NCI-H69 (cell line): ENCODE data around the gene PDC.
A peak's percentile ranks its signal among the peaks of the same experiment; 100 is the strongest.
"Not testable (repeated sequence)": the region's sequence is repeated elsewhere in the genome, so short reads cannot be mapped to it uniquely, and the experiment has no call there.

Experiments used
- DNase-seq: peaks from one replicate; lab custom pipeline; 2025; lab: John Stamatoyannopoulos, UW

The PDC gene

DNA sequence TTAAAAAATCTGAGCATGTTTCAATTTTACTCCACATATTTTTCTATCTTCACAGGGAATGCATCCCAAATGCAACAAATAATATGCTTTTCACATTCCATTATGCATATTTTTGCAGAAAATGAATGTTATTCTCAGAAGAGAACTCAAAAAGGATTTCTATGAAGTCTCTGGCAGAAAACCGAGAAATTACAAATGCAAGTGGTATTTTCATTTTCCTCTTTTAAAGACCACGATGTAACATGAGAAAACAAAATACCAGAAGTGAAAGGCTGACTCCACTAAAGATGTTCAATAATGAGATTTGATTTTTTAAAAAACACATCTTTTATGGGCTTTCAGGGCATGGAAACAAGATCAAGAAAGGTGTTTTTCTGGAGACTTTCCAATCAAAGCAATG, 5.0 kb upstream of the PDC start:
- DNase-seq = no peak

- not testable (repeated sequence) for DNase-seq
These were observed 4.6 kb upstream of the PDC start for GRCh38 chr1:186465491-186465890.

- DNase-seq = no peak
These were observed 3.0 kb upstream of the PDC start for GRCh38 chr1:186463926-186464325.

- DNase-seq = no peak
These were observed 2.6 kb upstream of the PDC start for GRCh38 chr1:186463511-186463910.

- DNase-seq = not testable (repeated sequence)
These were observed 1.8 kb downstream of the PDC start for GRCh38 chr1:186459161-186459560.

- no peak for DNase-seq
These were observed 4.1 kb downstream of the PDC start for GRCh38 chr1:186456729-186457255.

DNA sequence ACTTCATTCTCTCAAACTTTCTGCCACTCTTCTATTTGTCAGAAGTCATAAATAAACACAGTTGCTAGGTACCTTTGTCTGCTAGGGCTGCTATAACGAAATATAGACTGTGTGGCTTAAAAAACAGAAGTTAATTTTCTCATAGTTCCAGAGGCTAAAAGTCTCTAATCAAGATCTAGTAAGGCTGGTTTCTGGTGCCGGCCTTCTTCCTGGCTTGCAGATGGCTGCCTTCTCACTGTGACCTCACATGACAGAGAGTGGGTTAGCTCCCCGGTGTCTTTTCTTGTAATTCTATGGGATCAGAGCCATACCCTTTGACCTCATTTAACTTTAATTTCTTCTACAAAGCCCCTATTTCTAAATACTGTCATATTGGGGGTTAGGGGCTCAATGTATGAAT, 5.9 kb downstream of the PDC start:
- no peak for DNase-seq

DNA sequence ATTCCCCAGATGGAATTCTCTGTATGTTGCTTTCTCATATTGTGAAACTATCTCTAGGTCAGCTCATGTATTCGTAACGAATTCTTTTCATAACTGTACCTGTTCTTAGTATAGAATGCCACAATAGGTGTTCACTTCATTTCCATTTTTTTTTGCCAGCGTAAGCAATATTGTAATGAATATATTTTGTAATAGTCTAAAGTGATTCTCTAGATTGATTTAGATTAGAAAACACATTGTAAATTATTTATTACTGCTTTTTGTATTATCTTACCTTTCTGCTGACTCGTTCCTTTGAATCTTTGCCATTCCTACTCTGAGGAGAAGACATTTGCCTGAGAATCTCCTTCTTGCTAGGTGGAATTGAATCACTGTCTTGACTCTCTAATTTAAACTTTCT, 14.8 kb downstream of the PDC start:
- no peak for DNase-seq

DNA sequence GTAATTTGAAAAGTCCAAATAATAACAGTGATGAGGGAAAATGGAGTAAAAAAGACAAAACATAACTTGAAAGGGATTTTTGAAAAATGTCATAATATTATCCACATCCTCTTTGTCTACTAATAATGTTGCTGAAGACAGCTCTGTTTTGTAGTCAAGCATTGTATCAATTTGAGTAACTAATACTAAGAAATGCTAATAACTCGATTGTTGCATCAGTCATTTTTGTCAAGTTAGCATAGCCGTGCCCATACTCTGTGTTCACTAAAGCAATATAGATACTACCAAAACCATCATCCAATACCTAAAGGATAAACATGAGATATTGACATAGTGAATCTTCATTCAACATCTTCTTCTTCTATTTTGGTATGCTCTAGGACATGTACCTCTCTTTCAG, 17.3 kb downstream of the PDC start:
- DNase-seq = no peak

- DNase-seq = peak; percentile 40
These were observed 18.1 kb downstream of the PDC start for GRCh38 chr1:186442651-186443375.

- DNase-seq = peak; percentile 64
These were observed 20.3 kb downstream of the PDC start for GRCh38 chr1:186440584-186440983.

DNA sequence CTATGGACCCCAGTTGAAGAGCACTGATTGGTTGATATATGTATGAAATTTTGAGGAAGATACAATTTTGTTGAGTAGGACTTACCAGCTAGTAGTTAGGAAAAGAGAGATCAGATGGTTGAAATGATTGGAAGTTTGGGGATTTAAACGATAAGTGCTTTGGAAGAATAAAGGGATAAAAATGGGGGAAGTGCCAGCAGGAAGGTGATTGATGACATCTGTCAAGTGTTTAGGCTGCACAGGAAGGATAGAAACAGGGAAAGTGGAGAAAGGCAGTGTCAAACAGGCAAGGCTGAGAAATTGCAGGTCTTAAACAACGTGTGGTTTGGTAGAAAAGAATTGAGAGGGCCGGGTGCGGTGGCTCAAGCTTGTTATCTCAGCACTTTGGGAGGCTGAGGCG, 22.3 kb downstream of the PDC start:
- DNase-seq = no peak

DNA sequence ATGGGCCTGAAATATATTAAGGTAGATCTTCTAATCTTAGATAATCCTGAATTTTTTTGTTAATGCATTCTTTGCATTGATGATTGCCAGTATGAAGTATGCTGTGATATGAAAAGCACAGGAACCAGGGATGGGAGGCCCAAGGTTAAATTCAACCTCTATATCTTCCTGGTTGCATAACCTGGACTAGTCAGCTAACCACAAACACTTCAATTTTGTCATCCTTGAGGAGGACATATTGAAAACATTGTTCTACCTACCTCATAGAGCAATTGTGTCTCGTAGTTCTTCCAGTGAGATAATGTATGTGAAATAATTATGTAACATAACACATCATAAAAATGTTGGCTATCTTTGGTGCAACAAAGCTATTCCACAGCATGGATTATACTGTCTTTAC, 25.6 kb downstream of the PDC start:
- DNase-seq = no peak

DNA sequence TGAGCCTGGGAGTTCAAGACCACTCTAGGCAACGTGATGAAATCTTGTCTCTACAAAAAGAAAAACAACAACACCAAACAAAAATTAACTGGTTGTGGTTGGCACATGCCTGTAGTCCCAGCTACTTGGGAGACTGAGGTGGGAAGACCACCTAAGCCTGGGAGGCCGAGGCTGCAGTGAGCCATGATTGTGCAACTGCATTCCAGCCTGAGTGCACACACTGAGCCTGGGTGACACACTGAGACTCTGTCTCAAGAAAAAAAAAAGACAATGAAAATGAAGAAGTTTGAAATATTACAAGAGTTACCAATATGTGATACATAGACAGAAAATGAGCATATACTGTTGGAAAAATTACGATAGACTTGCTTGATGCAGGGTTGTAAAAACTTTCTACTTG, 31.9 kb downstream of the PDC start:
- no peak for DNase-seq

GRCh38 chr1:186426118-186426517, 34.8 kb downstream of the PDC start:
- DNase-seq = no peak

DNA sequence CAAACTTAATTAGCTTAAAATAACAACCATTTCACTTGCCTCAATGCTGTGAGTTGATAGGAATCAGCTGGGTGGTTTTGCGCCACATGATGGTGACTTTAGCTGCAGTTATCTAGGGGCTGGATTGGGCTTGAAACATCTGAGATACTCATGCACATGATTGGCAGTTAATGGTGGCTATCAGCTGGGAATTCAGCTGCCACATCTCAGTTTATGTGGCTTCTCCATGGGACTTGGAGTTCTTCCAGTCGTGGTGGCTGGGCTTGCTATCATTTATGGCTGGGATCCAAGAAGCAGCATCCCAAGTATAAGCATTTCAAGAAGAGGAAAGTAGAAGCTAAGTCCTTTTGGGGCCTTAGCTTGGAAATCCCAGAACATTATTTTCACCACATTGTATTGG, 36.4 kb downstream of the PDC start:
- peak; percentile 17 for DNase-seq

- DNase-seq = no peak
These were observed 39.5 kb downstream of the PDC start for GRCh38 chr1:186421446-186421845.

- DNase-seq = no peak
These were observed 40.0 kb downstream of the PDC start for GRCh38 chr1:186420923-186421322.

DNA sequence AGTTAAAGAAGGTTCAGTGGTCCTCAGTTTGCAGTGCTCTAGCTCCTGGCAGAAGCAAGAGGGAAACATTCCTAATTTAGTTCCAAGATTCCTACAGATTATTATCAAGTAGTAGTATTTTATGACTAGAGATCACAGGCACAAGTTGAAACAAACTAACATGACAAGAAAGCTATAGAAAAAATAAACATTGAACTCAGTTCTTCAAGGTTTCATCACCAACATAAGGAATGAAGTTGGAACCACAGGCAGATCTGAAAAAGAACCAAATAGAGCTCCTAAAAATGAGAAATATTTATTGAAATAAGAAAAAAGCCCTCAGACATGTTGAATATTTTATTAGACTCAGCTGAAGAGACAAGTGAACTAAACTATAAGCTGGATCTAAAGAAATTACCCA, 40.6 kb downstream of the PDC start:
- DNase-seq = no peak

GRCh38 chr1:186418503-186418902, 42.4 kb downstream of the PDC start:
- no peak for DNase-seq

DNA sequence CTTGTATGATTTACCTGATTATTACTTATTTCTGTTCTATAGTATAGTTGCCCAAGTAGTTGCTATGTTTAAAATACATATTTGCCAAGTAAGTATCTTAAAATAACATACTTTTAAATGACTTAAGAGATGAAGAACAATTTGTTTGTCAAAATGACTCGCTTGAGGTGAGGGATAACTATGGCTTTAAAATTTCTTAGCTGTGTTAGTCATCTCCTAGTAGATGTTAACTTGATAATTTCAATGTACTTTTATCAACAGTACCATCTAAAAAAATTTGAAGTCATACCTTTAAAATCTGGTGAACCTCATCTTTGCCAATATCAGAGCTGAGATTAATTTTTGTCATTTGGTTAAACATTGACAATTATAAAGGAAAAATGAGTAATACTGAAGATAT, 47.6 kb downstream of the PDC start:
- no peak for DNase-seq

- DNase-seq = no peak
These were observed 51.8 kb downstream of the PDC start for GRCh38 chr1:186409091-186409490.

DNA sequence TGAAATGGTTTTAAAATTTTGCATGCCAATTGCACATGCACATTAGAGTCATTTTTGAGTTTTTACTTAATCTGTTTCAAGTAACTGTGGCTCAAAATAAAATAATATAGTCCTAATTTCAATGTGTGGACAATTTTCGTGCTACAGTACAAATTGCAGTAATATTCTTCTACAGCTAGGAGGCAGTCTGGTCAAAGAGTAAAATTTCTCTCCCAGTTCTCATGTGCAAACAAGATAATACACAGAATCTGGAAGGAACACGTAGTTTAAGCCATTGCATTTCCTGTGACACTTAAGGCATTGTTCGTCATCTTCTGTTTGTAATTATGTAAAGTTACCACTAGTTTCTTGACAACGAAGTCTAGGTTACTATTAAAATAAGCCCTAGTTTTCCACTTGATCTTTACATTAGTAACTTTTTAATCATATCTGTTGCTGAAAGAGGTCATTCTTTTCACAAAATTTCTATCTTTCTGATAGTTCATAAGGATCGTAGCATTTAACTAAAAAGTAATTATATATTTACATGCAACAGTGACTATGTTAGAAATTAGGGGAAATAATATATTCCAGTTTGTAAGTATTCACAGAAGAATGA, 56.4 kb downstream of the PDC start:
- DNase-seq = peak; percentile 58

GRCh38 chr1:186403632-186404031, 57.3 kb downstream of the PDC start:
- no peak for DNase-seq
